HEK293 (cell line): ENCODE data around the gene TSEN2.

Source experiments
- CTCF ChIA-PET: fragments of 350-600 bp; formaldehyde crosslinking; extraction: SDS; loops from one replicate; lab custom pipeline; 2021; ENCODE audit warnings: antibody characterized with exemption; lab: Yijun Ruan, JAX
- POLR2A ChIA-PET: fragments of 300-600 bp; formaldehyde crosslinking; extraction: SDS; loops from one replicate; lab custom pipeline; 2020; ENCODE audit warnings: antibody characterized with exemption, inconsistent platforms; lab: Yijun Ruan, JAX
- H3K27ac ChIP-seq: fragments of 200-500 bp; sonication (Bioruptor generic); 2 replicates; pipeline ENCODE4 v1.5.1; 2014; ENCODE audit warnings: low read depth, low read length, control low read depth, inconsistent platforms; ENCODE audit errors: extremely low read depth
- H3K36me3 ChIP-seq, 2 experiments: fragments of 200-500 bp in 1 of 2; sonication (Bioruptor generic) in 1 of 2; 1 replicate in 1 of 2; 2 replicates in 1 of 2; pipeline ENCODE4 v1.5.1; 2014 to 2017; ENCODE audit warnings: inconsistent platforms in 2 of 2, low read length in 2 of 2; ENCODE audit not compliant: control insufficient read depth in 2 of 2, insufficient read depth in 1 of 2
- H3K4me1 ChIP-seq: fragments of 200-500 bp; sonication (Bioruptor generic); 2 replicates; pipeline ENCODE4 v1.5.1; 2014; ENCODE audit warnings: mild to moderate bottlenecking, low read length, inconsistent platforms; ENCODE audit not compliant: control insufficient read depth, insufficient read depth
- H3K4me3 ChIP-seq: 2 replicates; pipeline ENCODE4 v1.5.1; 2011; ENCODE audit warnings: low read depth, mild to moderate bottlenecking, control low read depth, low read length, moderate library complexity
- H3K9me3 ChIP-seq: fragments of 200-500 bp; sonication (Bioruptor generic); 2 replicates; pipeline ENCODE4 v1.5.1; 2014; ENCODE audit warnings: low read depth, low read length, inconsistent platforms; ENCODE audit not compliant: control insufficient read depth, insufficient read depth
- BCL6B ChIP-seq: fragments of 450-650 bp; formaldehyde crosslinking; IDR thresholded peaks from 2 replicates; pipeline ENCODE4 v1.5.1; 2017; ENCODE audit warnings: missing biosample characterization, missing genetic modification characterization
- GLI4 ChIP-seq: fragments of 450-650 bp; formaldehyde crosslinking; IDR thresholded peaks from 2 replicates; pipeline ENCODE4 v1.5.1; 2016; ENCODE audit warnings: missing biosample characterization, missing genetic modification characterization
- HIC1 ChIP-seq: fragments of 450-650 bp; formaldehyde crosslinking; IDR thresholded peaks from 2 replicates; pipeline ENCODE4 v1.5.1; 2016; ENCODE audit warnings: missing biosample characterization, missing genetic modification characterization
- MEIS1 ChIP-seq: sonication (generic); formaldehyde crosslinking; IDR thresholded peaks from 2 replicates; pipeline ENCODE4 v1.8.1; 2022; ENCODE audit warnings: missing genetic modification reagents, mild to moderate bottlenecking, borderline replicate concordance
- PRDM6 ChIP-seq: fragments of 450-650 bp; formaldehyde crosslinking; IDR thresholded peaks from 2 replicates; pipeline ENCODE4 v1.5.1; 2017; ENCODE audit warnings: missing biosample characterization, missing genetic modification characterization
- SALL2 ChIP-seq: fragments of 450-650 bp; formaldehyde crosslinking; IDR thresholded peaks from 2 replicates; pipeline ENCODE4 v1.5.0; 2017; ENCODE audit warnings: missing biosample characterization, mild to moderate bottlenecking, missing genetic modification characterization, borderline replicate concordance
- ZBTB10 ChIP-seq: fragments of 450-650 bp; formaldehyde crosslinking; IDR thresholded peaks from 2 replicates; pipeline ENCODE4 v1.5.1; 2016; ENCODE audit warnings: missing biosample characterization, missing genetic modification characterization
- ZBTB21 ChIP-seq: fragments of 450-650 bp; formaldehyde crosslinking; IDR thresholded peaks from 2 replicates; pipeline ENCODE4 v1.5.1; 2017; ENCODE audit warnings: missing biosample characterization, missing genetic modification characterization
- ZBTB44 ChIP-seq: fragments of 450-650 bp; IDR thresholded peaks from 2 replicates; pipeline ENCODE4 v1.5.1; 2018; ENCODE audit warnings: missing biosample characterization, mild to moderate bottlenecking, missing genetic modification characterization
- ZBTB49 ChIP-seq: fragments of 450-650 bp; formaldehyde crosslinking; IDR thresholded peaks from 2 replicates; pipeline ENCODE4 v1.5.1; 2016; ENCODE audit warnings: missing biosample characterization, missing genetic modification characterization, low read depth
- ZNF121 ChIP-seq: fragments of 450-650 bp; formaldehyde crosslinking; IDR thresholded peaks from 2 replicates; pipeline ENCODE4 v1.5.1; 2016; ENCODE audit warnings: missing biosample characterization, missing genetic modification characterization
- ZNF266 ChIP-seq: fragments of 450-650 bp; formaldehyde crosslinking; IDR thresholded peaks from 2 replicates; pipeline ENCODE4 v1.5.1; 2016; ENCODE audit warnings: missing biosample characterization, missing genetic modification characterization, low read depth
- ZNF362 ChIP-seq: fragments of 450-650 bp; formaldehyde crosslinking; IDR thresholded peaks from 2 replicates; pipeline ENCODE4 v1.5.1; 2016; ENCODE audit warnings: missing biosample characterization, missing genetic modification characterization
- ZNF521 ChIP-seq: fragments of 450-650 bp; formaldehyde crosslinking; IDR thresholded peaks from 2 replicates; pipeline ENCODE4 v1.5.1; 2017; ENCODE audit warnings: missing biosample characterization, mild to moderate bottlenecking, missing genetic modification characterization
- ZNF548 ChIP-seq: fragments of 450-650 bp; formaldehyde crosslinking; IDR thresholded peaks from 2 replicates; pipeline ENCODE4 v1.5.1; 2016; ENCODE audit warnings: missing biosample characterization, missing genetic modification characterization
- ZNF585B ChIP-seq: fragments of 450-650 bp; formaldehyde crosslinking; IDR thresholded peaks from 2 replicates; pipeline ENCODE4 v1.5.1; 2016; ENCODE audit warnings: missing biosample characterization, missing genetic modification characterization
- ZNF624 ChIP-seq: fragments of 450-650 bp; formaldehyde crosslinking; IDR thresholded peaks from 2 replicates; pipeline ENCODE4 v1.5.1; 2017; ENCODE audit warnings: missing biosample characterization, missing genetic modification characterization
- ZNF677 ChIP-seq: fragments of 450-650 bp; IDR thresholded peaks from 2 replicates; pipeline ENCODE4 v1.5.0; 2018; ENCODE audit warnings: missing biosample characterization, mild to moderate bottlenecking, missing genetic modification characterization, moderate library complexity
- ZNF76 ChIP-seq: fragments of 450-650 bp; formaldehyde crosslinking; IDR thresholded peaks from 2 replicates; pipeline ENCODE4; 2016; ENCODE audit warnings: low read depth, missing biosample characterization, missing genetic modification characterization, borderline replicate concordance
- ZSCAN18 ChIP-seq: fragments of 450-650 bp; formaldehyde crosslinking; IDR thresholded peaks from 2 replicates; pipeline ENCODE4 v1.5.1; 2016; ENCODE audit warnings: missing biosample characterization, missing genetic modification characterization

Gene TSEN2

GRCh38 chr3:12452361-12453330 is 31.6 kb upstream of the TSEN2 start:
- no peaks in the 10 kb centered on the region for H3K9me3 ChIP-seq
- CTCF ChIA-PET, result interaction anchor here (0.6 kb wide), 1 partner anchor 18 kb away, joined by 3 read pairs; no protein-coding TSS in a partner anchor

More at GRCh38 chr3:12452361-12453330, 31.6 kb upstream of the TSEN2 start:
- H3K4me3 ChIP-seq, result no peak overlapping the region
- no peaks in the 10 kb centered on the region for H3K36me3 ChIP-seq
- TF ChIP-seq ZSCAN18 (no peak), MEIS1 (CRISPR knock-in tag) (no peak), PRDM6 (no peak), ZNF76 (tag by site-specific recombination) (no peak), ZBTB10 (tag by site-specific recombination) (no peak), ZNF548 (tag by site-specific recombination) (no peak), ZNF677 (no peak), ZNF121 (no peak), HIC1 (tag by site-specific recombination) (no peak), ZBTB49 (tag by site-specific recombination) (no peak), ZNF266 (tag by site-specific recombination) (no peak), ZNF585B (tag by site-specific recombination) (no peak), ZNF362 (tag by site-specific recombination) (no peak), BCL6B (tag by site-specific recombination) (no peak), ZNF624 (tag by site-specific recombination) (no peak), ZBTB21 (no peak), ZNF521 (tag by site-specific recombination) (no peak), ZBTB44 (no peak), GLI4 (tag by site-specific recombination) (no peak), SALL2 (tag by site-specific recombination) (no peak)
- no peak overlapping the region for H3K27ac ChIP-seq
- H3K4me1 ChIP-seq, result no peaks in the 10 kb centered on the region
- POLR2A ChIA-PET, result no interaction called here
